H54 (cell line): ENCODE results near the gene ZNF664.
A peak's percentile ranks its signal among the peaks of the same experiment; 100 is the strongest.

Experiments
- DNase-seq: peaks from one replicate; pipeline ENCODE4 v3.0.0; 2011; ENCODE audit warnings: low spot score, mixed read lengths; ENCODE audit not compliant: insufficient read length
- FAIRE-seq: peaks from 3 replicates; lab custom pipeline; 2011; peaks lifted over from hg19 to GRCh38; lab: Jason Lieb, UNC
- POLR2A ChIP-seq: IDR thresholded peaks from 2 replicates; pipeline ENCODE4 v1.6.1; 2011; ENCODE audit warnings: low read depth, mild to moderate bottlenecking, low read length

ZNF664 gene

GRCh38 chr12:124022161-124022560 lies 49.1 kb downstream of the ZNF664 start:
- no peak for DNase-seq
- no peak for TF ChIP-seq POLR2A
- FAIRE-seq, result no peak

- no peak for TF ChIP-seq POLR2A
- FAIRE-seq (no peak), DNase-seq (no peak)
These were observed 51.3 kb downstream of the ZNF664 start for GRCh38 chr12:124024263-124024678.

GRCh38 chr12:124024776-124025175 lies 51.8 kb downstream of the ZNF664 start:
- DNase-seq, result no peak
- no peak for FAIRE-seq
- no peak for TF ChIP-seq POLR2A

GRCh38 chr12:124025661-124026060 lies 52.6 kb downstream of the ZNF664 start:
- no peak for TF ChIP-seq POLR2A
- FAIRE-seq, result no peak
- DNase-seq, result no peak

- TF ChIP-seq POLR2A, result no peak
- peak; percentile 72 for DNase-seq
- FAIRE-seq, result no peak
These were observed 54.0 kb downstream of the ZNF664 start for GRCh38 chr12:124026755-124027745.

GRCh38 chr12:124027753-124028554 lies 54.9 kb downstream of the ZNF664 start:
- TF ChIP-seq POLR2A, result no peak
- FAIRE-seq (no peak), DNase-seq (no peak)

- DNase-seq (no peak), FAIRE-seq (no peak)
- TF ChIP-seq POLR2A, result no peak
These were observed 55.5 kb downstream of the ZNF664 start for GRCh38 chr12:124028555-124028925.

GRCh38 chr12:124030008-124030407 lies 57.0 kb downstream of the ZNF664 start:
- no peak for TF ChIP-seq POLR2A
- DNase-seq (no peak), FAIRE-seq (no peak)

- DNase-seq, result peak; percentile 45
- no peak for FAIRE-seq
- no peak for TF ChIP-seq POLR2A
These were observed 57.5 kb downstream of the ZNF664 start for GRCh38 chr12:124030510-124030909.

GRCh38 chr12:124031058-124031457 lies 58.0 kb downstream of the ZNF664 start:
- no peak for FAIRE-seq

GRCh38 chr12:124032265-124032886 lies 59.4 kb downstream of the ZNF664 start:
- DNase-seq (peak; percentile 71), FAIRE-seq (no peak)

More at GRCh38 chr12:124031058-124031457, 58.0 kb downstream of the ZNF664 start:
- no peak for TF ChIP-seq POLR2A
- DNase-seq, result no peak

GRCh38 chr12:124033859-124034258 lies 60.8 kb downstream of the ZNF664 start:
- FAIRE-seq, result no peak
- no peak for DNase-seq
- TF ChIP-seq POLR2A, result no peak

More at GRCh38 chr12:124032265-124032886, 59.4 kb downstream of the ZNF664 start:
- TF ChIP-seq POLR2A, result no peak

- FAIRE-seq, result no peak
- no peak for TF ChIP-seq POLR2A
- DNase-seq, result no peak
These were observed 61.3 kb downstream of the ZNF664 start for GRCh38 chr12:124034297-124034696.

- no peak for DNase-seq
- no peak for TF ChIP-seq POLR2A
- FAIRE-seq, result no peak
These were observed 62.1 kb downstream of the ZNF664 start for GRCh38 chr12:124035163-124035562.
